GM12873 (cell line): Measurements from ENCODE around the gene MROH7.

Source experiments
- TF ChIP-seq, protein P1 (sequence below): IDR thresholded peaks from 2 replicates; pipeline ENCODE4 v1.5.1; 2012; ENCODE audit warnings: low read depth, mild to moderate bottlenecking, moderate library complexity, low read length, control low read depth; ENCODE audit not compliant: insufficient read depth; ENCODE audit errors: missing control alignments

The MROH7 gene

DNA sequence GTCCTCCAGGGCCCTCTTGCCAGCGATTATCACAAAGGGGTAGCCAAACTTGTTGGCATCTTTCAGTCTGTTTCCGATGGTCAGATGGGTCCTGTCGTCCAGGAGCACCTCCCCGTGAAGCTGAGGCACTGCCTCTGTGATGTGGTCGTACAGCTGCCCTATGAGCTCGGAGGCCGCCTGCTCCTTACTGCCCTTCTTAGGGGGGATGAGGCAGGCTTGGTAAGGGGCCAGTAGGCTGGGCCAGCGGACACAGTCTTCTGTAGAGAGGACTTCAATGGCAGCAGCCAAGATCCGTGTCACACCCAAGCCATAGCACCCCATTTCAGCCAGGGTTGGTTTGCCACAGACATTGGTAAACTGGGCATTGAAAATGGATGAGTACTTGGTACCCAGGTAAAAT lies 116.2 kb downstream of the MROH7 start:
- TF ChIP-seq, protein P1, sequence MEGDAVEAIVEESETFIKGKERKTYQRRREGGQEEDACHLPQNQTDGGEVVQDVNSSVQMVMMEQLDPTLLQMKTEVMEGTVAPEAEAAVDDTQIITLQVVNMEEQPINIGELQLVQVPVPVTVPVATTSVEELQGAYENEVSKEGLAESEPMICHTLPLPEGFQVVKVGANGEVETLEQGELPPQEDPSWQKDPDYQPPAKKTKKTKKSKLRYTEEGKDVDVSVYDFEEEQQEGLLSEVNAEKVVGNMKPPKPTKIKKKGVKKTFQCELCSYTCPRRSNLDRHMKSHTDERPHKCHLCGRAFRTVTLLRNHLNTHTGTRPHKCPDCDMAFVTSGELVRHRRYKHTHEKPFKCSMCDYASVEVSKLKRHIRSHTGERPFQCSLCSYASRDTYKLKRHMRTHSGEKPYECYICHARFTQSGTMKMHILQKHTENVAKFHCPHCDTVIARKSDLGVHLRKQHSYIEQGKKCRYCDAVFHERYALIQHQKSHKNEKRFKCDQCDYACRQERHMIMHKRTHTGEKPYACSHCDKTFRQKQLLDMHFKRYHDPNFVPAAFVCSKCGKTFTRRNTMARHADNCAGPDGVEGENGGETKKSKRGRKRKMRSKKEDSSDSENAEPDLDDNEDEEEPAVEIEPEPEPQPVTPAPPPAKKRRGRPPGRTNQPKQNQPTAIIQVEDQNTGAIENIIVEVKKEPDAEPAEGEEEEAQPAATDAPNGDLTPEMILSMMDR: no peak

DNA sequence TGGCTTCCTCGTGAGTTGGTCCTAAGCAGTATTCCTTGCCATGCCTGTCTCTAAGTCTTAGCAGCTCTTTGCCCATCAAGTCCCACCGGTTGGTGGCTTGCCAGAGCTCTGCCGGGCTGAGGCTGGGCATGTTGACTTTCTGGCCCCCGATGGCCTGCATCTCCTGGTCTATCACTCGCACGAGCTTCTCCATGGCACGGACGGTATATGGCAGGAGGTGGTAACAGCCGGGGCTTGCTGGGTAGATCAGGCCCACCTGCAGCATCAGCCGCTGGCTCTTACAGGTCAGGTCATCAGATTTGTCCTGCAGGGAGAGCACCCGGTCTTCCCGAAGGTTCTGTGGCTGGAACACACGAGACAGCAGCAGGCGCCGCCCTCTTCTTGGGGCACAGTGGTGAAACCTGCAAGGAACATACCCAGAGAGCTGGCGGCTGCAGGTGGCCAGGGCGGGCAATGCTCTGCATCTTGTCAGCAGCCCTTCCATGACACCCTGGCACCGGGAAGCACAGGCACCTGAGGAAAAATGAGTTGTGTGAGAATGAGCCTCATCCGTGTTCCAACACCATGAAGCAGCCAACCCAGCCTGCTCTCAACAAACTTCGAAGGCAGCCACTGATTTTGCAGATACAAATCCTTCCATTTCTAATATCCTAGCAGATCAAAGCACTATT lies 117.2 kb downstream of the MROH7 start:
- TF ChIP-seq, protein P1: no peak
